Smooth muscle cell (in vitro differentiated cells): ENCODE measurements around the gene SLC12A8. TPM values are rescaled to one million over a fixed set of nuclear protein-coding genes. Genes with fewer than 3 reads are reported as not detected.

Experiments used
- DNase-seq: peaks from one replicate; lab custom pipeline; 2025; ENCODE audit not compliant: unreplicated experiment; lab: John Stamatoyannopoulos, UW
- H2AFZ ChIP-seq: fragments of 200-600 bp; sonication (generic); 2 replicates; pipeline ENCODE4 v1.6.0; 2016; ENCODE audit warnings: antibody characterized with exemption, low read depth, mild to moderate bottlenecking
- H3F3A ChIP-seq: fragments of 200-600 bp; sonication (generic); 2 replicates; pipeline ENCODE4 v1.6.0; 2017; ENCODE audit warnings: antibody characterized with exemption, low read depth
- H3K27ac ChIP-seq: fragments of 200-600 bp; sonication (generic); 2 replicates; pipeline ENCODE4 v1.5.1; 2016; ENCODE audit warnings: low read depth, mild to moderate bottlenecking
- H3K27me3 ChIP-seq: fragments of 200-600 bp; sonication (generic); 2 replicates; pipeline ENCODE4 v1.6.1; 2016; ENCODE audit warnings: low read depth, mild to moderate bottlenecking
- H3K36me3 ChIP-seq: fragments of 200-600 bp; sonication (generic); 2 replicates; pipeline ENCODE4 v1.5.1; 2016; ENCODE audit warnings: low read depth
- H3K4me1 ChIP-seq: fragments of 200-600 bp; sonication (generic); 2 replicates; pipeline ENCODE4 v1.5.1; 2016; ENCODE audit warnings: low read depth
- H3K4me2 ChIP-seq: fragments of 200-600 bp; sonication (generic); 2 replicates; pipeline ENCODE4 v1.6.0; 2016; ENCODE audit warnings: mild to moderate bottlenecking
- H3K4me3 ChIP-seq: fragments of 200-600 bp; sonication (generic); 2 replicates; pipeline ENCODE4 v1.5.1; 2016; ENCODE audit warnings: mild to moderate bottlenecking
- H3K79me2 ChIP-seq: fragments of 200-600 bp; sonication (generic); 2 replicates; pipeline ENCODE4 v1.6.0; 2016; ENCODE audit warnings: low read depth, mild to moderate bottlenecking
- H3K9ac ChIP-seq: fragments of 200-600 bp; sonication (generic); 2 replicates; pipeline ENCODE4 v1.6.0; 2016; ENCODE audit warnings: low read depth
- H3K9me3 ChIP-seq: fragments of 200-600 bp; sonication (generic); replicated peaks from 2 replicates; pipeline ENCODE4 v1.5.1; 2016; ENCODE audit warnings: low read depth
- H4K20me1 ChIP-seq: fragments of 200-600 bp; sonication (generic); 2 replicates; pipeline ENCODE4 v1.6.0; 2016; ENCODE audit warnings: low read depth
- CTCF ChIP-seq: fragments of 200-600 bp; sonication (generic); IDR thresholded peaks from 2 replicates; pipeline ENCODE4 v1.5.1; 2017; ENCODE audit warnings: borderline replicate concordance, mild to moderate bottlenecking, antibody characterized with exemption; ENCODE audit not compliant: insufficient read depth, poor library complexity, severe bottlenecking
- WGBS: methylation state at CpG from one replicate; pipeline ENCODE4 v1.1.7; 2016; ENCODE audit warnings: low lambda C conversion rate; 5-methylcytosine and 5-hydroxymethylcytosine counted together
- polyA plus RNA-seq: library from polyadenylated mRNA; unstranded; fragments of >200 nt; fragmentation: Nextera tagmentation; extraction: Ambion mirVana; gene quantifications from 2 replicates; pipeline ENCODE4 v1.2.1, GENCODE V29; 2016
- total RNA-seq: library from RNA; depleted of rRNA; stranded (reverse); fragments of >200 nt; gene quantifications from 2 replicates; pipeline ENCODE4 v1.2.3, GENCODE V29; 2014

SLC12A8 gene
- total and polyA plus RNA-seq, 2 experiments from 2014 or later, result 28.5 to 54.3 TPM

- DNase-seq, result no peak
- 58% methylated on average over 4 of the region's 4 CpGs for WGBS
These were observed 21.3 kb downstream of the SLC12A8 start for GRCh38 chr3:125191256-125191655.

GRCh38 chr3:125190786-125191185, 21.8 kb downstream of the SLC12A8 start:
- no peaks in the 10 kb centered on the region for H3K9me3 ChIP-seq
- no peak for TF ChIP-seq CTCF
- no peak overlapping the region for H3K9ac ChIP-seq
- peak overlapping the region; percentile 40 for H3K4me2 ChIP-seq
- no peaks in the 10 kb centered on the region for H3K36me3 ChIP-seq
- no peaks in the 10 kb centered on the region for H3K79me2 ChIP-seq
- no peaks in the 10 kb centered on the region for H3K27me3 ChIP-seq
- H4K20me1 ChIP-seq, result no peaks in the 10 kb centered on the region
- peaks cover 10% of the 10 kb centered on the region for H3F3A ChIP-seq
- peaks cover 11% of the 10 kb centered on the region for H3K4me1 ChIP-seq
- no peak for DNase-seq
- no peak overlapping the region for H2AFZ ChIP-seq
- WGBS, result 63% methylated on average over 3 of the region's 3 CpGs
- H3K27ac ChIP-seq, result no peak overlapping the region
- no peak overlapping the region for H3K4me3 ChIP-seq

More at GRCh38 chr3:125191256-125191655, 21.3 kb downstream of the SLC12A8 start:
- Histone ChIP-seq H3K4me2 (peak overlapping the region; percentile 40), H3K36me3 (no peaks in the 10 kb centered on the region), H3K4me3 (no peak overlapping the region), H2AFZ (no peak overlapping the region), H3K9ac (no peak overlapping the region), H3K9me3 (no peaks in the 10 kb centered on the region), H3K27ac (no peak overlapping the region), H3K27me3 (no peaks in the 10 kb centered on the region), H3F3A (peaks cover 5% of the 10 kb centered on the region), H4K20me1 (no peaks in the 10 kb centered on the region), H3K4me1 (peaks cover 7% of the 10 kb centered on the region), H3K79me2 (no peaks in the 10 kb centered on the region)
- no peak for TF ChIP-seq CTCF

- H3K36me3 ChIP-seq, result no peaks in the 10 kb centered on the region
- no peak overlapping the region for H3K4me2 ChIP-seq
- no peak overlapping the region for H3K27ac ChIP-seq
- no peaks in the 10 kb centered on the region for H3K27me3 ChIP-seq
- peaks cover 11% of the 10 kb centered on the region for H3K4me1 ChIP-seq
- no peak overlapping the region for H2AFZ ChIP-seq
- no peak overlapping the region for H3K9ac ChIP-seq
- TF ChIP-seq CTCF, result no peak
- WGBS, result 93% methylated on average over 7 of the region's 7 CpGs
- DNase-seq, result no peak
- no peak overlapping the region for H3K4me3 ChIP-seq
- no peaks in the 10 kb centered on the region for H4K20me1 ChIP-seq
- H3K9me3 ChIP-seq, result no peaks in the 10 kb centered on the region
- peaks cover 10% of the 10 kb centered on the region for H3F3A ChIP-seq
- H3K79me2 ChIP-seq, result no peaks in the 10 kb centered on the region
These were observed 23.0 kb downstream of the SLC12A8 start for GRCh38 chr3:125189378-125190165.

- Histone ChIP-seq H3K4me2 (no peak overlapping the region), H3K9me3 (no peaks in the 10 kb centered on the region), H3K36me3 (no peaks in the 10 kb centered on the region), H3K9ac (no peak overlapping the region), H2AFZ (no peak overlapping the region), H3K27me3 (no peaks in the 10 kb centered on the region), H4K20me1 (no peaks in the 10 kb centered on the region), H3K79me2 (no peaks in the 10 kb centered on the region), H3F3A (peaks cover 10% of the 10 kb centered on the region), H3K27ac (no peak overlapping the region), H3K4me3 (no peak overlapping the region), H3K4me1 (peaks cover 11% of the 10 kb centered on the region)
- no peak for TF ChIP-seq CTCF
- DNase-seq, result no peak
- WGBS, result 97% methylated on average over 2 of the region's 2 CpGs
These were observed 23.6 kb downstream of the SLC12A8 start for GRCh38 chr3:125188955-125189354.
